GM18517 (cell line): ENCODE data around the gene DUSP5.

ENCODE experiments used
- ATAC-seq: cut with Tn5 transposase; IDR thresholded peaks from one replicate; pipeline ENCODE4 v1.9.1; 2021; ENCODE audit warnings: mild to moderate bottlenecking, moderate library complexity; ENCODE audit not compliant: unreplicated experiment

DUSP5 gene

GRCh38 chr10:110535958-110536891 lies 38.5 kb downstream of the DUSP5 start:
- peak; percentile 85 for ATAC-seq

- no peak for ATAC-seq
Observed at GRCh38 chr10:110539091-110539490, 41.4 kb downstream of the DUSP5 start.

- ATAC-seq, result no peak
Observed at GRCh38 chr10:110540031-110540430, 42.3 kb downstream of the DUSP5 start.

- no peak for ATAC-seq
Observed at GRCh38 chr10:110544958-110545537, 47.3 kb downstream of the DUSP5 start.

DNA sequence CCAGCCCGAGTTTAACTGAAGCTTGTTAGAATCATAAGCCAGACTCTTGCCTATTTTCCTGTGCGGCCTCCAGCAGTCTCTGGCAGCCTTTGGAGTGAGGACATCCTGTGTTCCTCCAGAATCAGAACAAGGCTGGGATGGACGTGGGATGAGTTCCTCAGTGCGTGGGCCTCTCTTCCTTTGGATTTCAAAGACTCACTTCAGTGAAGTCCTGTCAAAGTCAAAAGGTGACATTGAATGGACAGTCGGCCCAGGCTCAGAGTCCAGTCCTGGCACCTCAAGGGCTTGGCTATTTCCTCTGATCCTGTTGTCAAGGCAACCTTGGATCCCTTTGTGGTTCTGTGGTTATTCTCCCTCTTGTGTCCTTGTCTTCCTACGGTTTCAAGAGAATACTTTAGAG lies 48.4 kb downstream of the DUSP5 start:
- no peak for ATAC-seq

DNA sequence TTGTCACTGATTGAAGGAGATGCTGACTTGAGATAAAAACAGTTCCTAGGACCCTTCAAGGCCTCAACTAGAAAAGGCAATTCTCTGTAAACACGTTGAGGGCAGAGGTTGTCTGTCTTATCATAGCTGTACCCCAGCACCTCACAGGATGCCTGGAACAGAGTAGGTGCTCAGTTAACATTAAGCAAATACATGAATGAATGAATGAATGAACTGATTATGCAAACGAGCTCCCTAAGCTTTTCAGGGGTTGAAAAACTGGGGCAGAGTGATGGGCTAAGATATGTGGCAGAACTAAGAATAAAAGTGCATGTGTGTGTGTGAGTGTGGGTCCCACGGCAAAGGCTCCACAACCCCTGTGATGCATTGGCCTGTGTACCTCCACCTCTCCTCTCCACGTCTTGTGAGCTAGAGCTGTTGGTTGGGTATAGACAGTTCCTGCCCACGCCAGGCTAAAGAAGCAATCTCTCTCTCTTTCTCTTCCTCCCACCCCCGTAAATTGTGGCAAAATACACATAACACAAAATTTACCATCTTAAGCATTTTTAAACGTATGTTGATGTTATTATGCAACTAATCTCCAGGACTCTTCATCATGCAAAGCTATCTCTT lies 48.9 kb downstream of the DUSP5 start:
- no peak for ATAC-seq

DNA sequence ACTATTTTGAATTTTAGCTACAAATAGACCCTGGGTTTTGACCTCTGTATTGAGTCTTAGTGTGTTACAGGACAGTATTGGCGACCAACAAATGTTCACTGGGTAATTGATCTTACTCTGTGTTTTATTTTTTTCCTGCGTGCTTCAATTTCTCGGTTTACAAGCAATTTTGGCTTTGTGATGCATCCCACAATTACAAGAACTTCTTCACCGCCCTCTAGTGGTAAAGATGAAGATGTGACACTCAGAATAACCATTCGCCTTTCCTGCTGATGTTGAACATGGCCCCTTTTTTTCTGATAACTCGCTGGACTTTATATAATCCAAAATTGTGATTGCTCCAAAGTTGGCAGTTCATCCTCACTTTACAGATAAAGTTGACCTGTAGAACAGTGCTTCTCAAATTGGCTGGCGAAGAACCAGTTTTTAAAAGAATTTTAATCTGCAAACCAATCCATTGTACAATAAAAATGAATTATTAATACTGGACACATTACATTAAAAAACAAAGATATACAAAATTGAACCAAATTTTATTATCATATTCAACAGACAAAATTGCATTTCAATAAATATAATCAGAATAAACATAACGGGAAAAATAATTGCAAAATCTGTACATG lies 49.5 kb downstream of the DUSP5 start:
- ATAC-seq, result no peak

- no peak for ATAC-seq
Observed at GRCh38 chr10:110548002-110548401, 50.3 kb downstream of the DUSP5 start.

DNA sequence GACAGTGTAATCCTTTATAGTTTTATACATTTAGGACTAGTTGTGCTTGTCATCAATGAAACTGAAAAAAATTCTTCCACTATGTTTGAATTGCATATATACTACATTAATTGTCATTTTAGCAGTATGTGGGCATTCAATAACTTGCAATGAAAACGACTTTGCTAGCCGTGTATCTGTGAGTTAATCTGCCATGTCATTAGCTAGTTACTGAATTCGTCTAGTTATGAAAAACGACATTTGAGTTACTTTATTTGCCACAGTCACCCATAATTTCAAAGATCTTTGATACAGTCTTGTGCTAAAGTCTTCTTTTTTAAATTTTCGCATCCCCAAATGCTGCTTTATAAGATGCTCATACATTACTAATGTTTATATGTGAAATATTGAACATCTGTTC lies 51.5 kb downstream of the DUSP5 start:
- no peak for ATAC-seq

DNA sequence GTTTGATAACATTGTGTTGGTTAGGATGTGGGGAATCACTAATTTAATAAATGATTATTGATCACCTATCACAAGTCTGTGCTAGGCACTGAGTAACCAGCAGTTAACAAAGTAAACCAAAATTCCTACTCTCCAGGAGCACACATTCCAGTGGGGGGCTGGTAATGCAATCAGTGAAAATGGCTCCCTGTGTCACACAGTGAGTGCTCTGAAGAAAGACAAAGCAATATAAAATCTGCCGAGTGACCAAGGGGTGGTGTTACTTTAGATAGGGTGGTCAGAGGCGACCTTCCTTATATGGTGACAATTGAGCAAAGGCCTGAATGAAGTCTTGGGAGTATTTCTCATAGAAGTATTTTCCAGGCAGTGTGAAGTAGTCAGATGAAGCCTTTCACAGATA lies 56.2 kb downstream of the DUSP5 start:
- ATAC-seq, result no peak

GRCh38 chr10:110556296-110556695 lies 58.6 kb downstream of the DUSP5 start:
- ATAC-seq, result no peak

GRCh38 chr10:110556969-110557601 lies 59.4 kb downstream of the DUSP5 start:
- peak; percentile 90 for ATAC-seq

GRCh38 chr10:110558041-110558440 lies 60.3 kb downstream of the DUSP5 start:
- ATAC-seq, result no peak

DNA sequence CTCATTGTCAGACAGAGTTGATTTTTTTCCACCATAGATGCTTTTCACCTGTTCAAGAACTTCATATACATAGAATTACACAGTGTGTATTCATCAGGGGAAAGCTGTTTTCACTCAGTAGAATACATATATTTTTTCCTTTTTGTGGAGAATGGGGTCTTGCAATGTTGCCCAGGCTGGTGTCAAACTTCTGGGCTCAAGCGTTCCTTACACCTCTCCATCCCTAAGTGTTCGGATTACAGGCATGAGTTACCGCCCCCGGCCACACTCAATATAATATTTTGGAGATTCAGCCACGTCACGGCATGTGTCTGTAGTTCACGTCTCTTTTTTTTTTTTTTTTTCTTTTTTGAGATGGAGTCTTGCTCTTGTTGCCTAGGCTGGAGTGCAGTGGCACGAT lies 62.3 kb downstream of the DUSP5 start:
- ATAC-seq, result no peak
